Measurements from ENCODE around the gene COL27A1. TPM values are rescaled to one million over a fixed set of nuclear protein-coding genes. Genes with fewer than 3 reads are reported as not detected.

COL27A1 gene
- polyA plus RNA-seq, 1 donor (not counting 4 experiments of a cell fraction or from before 2014, with no cell fraction given), result 14.0 TPM

DNA sequence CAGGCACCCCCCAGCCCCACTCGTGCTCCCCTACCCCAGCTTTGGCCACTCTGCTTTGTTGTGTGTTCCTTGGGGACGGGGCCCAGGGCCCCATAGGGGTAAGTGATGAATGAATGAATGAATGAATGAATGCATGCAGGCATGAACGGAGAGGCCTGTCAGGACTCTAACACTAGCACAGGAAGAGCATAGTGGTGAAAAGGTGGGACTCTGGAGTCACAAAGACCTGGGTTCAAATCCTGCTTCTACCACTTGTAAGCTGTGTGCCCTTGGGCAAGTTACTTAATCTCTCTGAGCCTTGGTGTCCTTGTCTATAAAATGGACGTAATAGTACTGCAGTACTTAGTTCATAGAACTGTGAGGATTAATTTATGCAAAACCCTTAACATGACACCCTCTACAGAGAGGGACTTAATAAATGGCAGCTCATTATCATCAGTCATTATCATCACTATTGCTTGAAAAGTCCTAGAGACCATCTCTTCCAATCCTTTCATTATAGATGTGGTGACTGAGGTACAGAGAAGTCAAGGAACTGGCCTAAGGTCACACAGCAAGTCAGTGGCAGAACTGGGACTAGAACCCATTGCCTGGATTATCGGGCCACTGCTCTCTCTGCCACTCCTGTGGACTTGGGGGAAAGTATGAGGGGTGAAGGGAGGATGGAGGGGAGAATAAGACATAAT is 187.6 kb downstream of the COL27A1 start:
- H4K20me1 ChIP-seq (ENCODE audit: control insufficient read depth, extremely low read depth, insufficient read depth, low read length), result no peaks in the 10 kb centered on the region
- TF ChIP-seq, protein P1, sequence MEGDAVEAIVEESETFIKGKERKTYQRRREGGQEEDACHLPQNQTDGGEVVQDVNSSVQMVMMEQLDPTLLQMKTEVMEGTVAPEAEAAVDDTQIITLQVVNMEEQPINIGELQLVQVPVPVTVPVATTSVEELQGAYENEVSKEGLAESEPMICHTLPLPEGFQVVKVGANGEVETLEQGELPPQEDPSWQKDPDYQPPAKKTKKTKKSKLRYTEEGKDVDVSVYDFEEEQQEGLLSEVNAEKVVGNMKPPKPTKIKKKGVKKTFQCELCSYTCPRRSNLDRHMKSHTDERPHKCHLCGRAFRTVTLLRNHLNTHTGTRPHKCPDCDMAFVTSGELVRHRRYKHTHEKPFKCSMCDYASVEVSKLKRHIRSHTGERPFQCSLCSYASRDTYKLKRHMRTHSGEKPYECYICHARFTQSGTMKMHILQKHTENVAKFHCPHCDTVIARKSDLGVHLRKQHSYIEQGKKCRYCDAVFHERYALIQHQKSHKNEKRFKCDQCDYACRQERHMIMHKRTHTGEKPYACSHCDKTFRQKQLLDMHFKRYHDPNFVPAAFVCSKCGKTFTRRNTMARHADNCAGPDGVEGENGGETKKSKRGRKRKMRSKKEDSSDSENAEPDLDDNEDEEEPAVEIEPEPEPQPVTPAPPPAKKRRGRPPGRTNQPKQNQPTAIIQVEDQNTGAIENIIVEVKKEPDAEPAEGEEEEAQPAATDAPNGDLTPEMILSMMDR (optimal IDR thresholded peaks at IDR 0.05 in 1 of 3, IDR thresholded peaks at IDR 0.05 in 1 of 3, conservative IDR thresholded peaks at IDR 0.05 in 1 of 3; ENCODE audit: extremely low read depth in 1 of 3, insufficient read depth in 2 of 3, low read length in 3 of 3), result no peak
- no peak for TF ChIP-seq EZH2 (IDR thresholded peaks at IDR 0.05; ENCODE audit: low read length)
- DNase-seq (ENCODE audit: low read depth, low spot score), result no peak
- H3K9me1 ChIP-seq (ENCODE audit: control insufficient read depth, extremely low read depth, insufficient read depth, low read length), result peaks cover 2% of the 10 kb centered on the region
- no peak overlapping the region for H3K4me3 ChIP-seq (ENCODE audit: control insufficient read depth in 2 of 3, extremely low read depth in 1 of 3, insufficient read depth in 2 of 3, low read depth in 1 of 3, low read length in 3 of 3)
- peak overlapping the region; percentile 6 for H3K9ac ChIP-seq (ENCODE audit: control insufficient read depth, extremely low read depth, insufficient read depth, low read length)
- peak; percentile 17 for FAIRE-seq
- peaks cover 6 to 10% of the 10 kb centered on the region in 2 experiments for H3K36me3 ChIP-seq (ENCODE audit: control insufficient read depth in 2 of 2, extremely low read depth in 1 of 2, insufficient read depth in 2 of 2, low read length in 2 of 2)
- H3K4me2 ChIP-seq (ENCODE audit: control insufficient read depth, extremely low read depth, insufficient read depth, low read depth, low read length), result peak overlapping the region; percentile 39
- H3K4me1 ChIP-seq (ENCODE audit: control insufficient read depth, extremely low read depth, insufficient read depth, low read length), result peaks cover 10% of the 10 kb centered on the region
- H3K27ac ChIP-seq (ENCODE audit: control insufficient read depth, insufficient read depth, low read length), result no peak overlapping the region
- no peaks in the 10 kb centered on the region for H3K27me3 ChIP-seq (ENCODE audit: control insufficient read depth, extremely low read depth, insufficient read depth, low read length)
- H3K79me2 ChIP-seq (ENCODE audit: control insufficient read depth, insufficient read depth, low read length), result no peaks in the 10 kb centered on the region
- H3K9me3 ChIP-seq (ENCODE audit: control insufficient read depth, low read depth, low read length), result no peaks in the 10 kb centered on the region
- no peak overlapping the region for H2AFZ ChIP-seq (ENCODE audit: control insufficient read depth, low read length)
- dilution Hi-C loops (cut with MboI; ENCODE audit: extremely low pct_ligation_motif_present, low sequenced_read_pairs), result no loop called here

DNA sequence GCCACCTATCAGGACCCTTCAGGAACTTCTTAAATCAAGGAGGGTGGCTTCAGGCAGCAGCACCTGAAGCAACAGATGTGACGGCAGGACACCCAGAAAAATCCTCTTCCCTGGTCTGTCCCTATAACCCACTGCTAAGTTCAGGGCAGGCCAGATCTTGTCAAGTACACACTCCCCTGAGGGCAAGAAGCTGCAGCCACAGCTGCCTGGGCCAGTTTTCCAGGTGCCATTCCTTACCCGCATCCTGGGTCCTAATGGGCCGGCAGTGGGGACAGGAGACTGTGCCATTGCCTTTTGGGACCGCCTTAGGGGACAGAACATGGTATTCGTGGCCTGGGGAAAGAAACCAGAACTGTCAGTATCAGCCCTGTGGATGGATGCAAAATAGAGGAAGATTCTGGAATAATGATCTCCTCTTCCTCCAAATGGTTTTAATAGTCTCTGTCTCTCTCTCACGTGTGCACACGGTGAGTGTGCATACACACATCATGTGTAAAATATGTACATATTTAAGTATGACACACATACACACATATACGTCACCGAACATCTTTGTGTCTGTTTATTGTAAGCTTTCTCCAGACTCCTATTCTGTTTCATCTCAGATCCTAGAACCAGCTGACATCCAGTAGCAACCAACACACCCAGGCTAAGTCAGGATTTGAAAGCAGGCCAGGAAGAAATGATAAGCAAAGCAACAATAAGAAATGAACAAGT is 188.3 kb downstream of the COL27A1 start:
- peaks cover 6 to 10% of the 10 kb centered on the region in 2 experiments for H3K36me3 ChIP-seq (ENCODE audit: control insufficient read depth in 2 of 2, extremely low read depth in 1 of 2, insufficient read depth in 2 of 2, low read length in 2 of 2)
- peaks cover 2% of the 10 kb centered on the region for H3K9me1 ChIP-seq (ENCODE audit: control insufficient read depth, extremely low read depth, insufficient read depth, low read length)
- H3K9me3 ChIP-seq (ENCODE audit: control insufficient read depth, low read depth, low read length), result no peaks in the 10 kb centered on the region
- dilution Hi-C loops (cut with MboI; ENCODE audit: extremely low pct_ligation_motif_present, low sequenced_read_pairs), result no loop called here
- DNase-seq (ENCODE audit: low read depth, low spot score) (peak; percentile 36), FAIRE-seq (peak; percentile 86)
- no peaks in the 10 kb centered on the region for H3K27me3 ChIP-seq (ENCODE audit: control insufficient read depth, extremely low read depth, insufficient read depth, low read length)
- peak overlapping the region; percentile 39 for H3K4me2 ChIP-seq (ENCODE audit: control insufficient read depth, extremely low read depth, insufficient read depth, low read depth, low read length)
- H3K79me2 ChIP-seq (ENCODE audit: control insufficient read depth, insufficient read depth, low read length), result no peaks in the 10 kb centered on the region
- no peak overlapping the region for H3K4me3 ChIP-seq (ENCODE audit: control insufficient read depth in 2 of 3, extremely low read depth in 1 of 3, insufficient read depth in 2 of 3, low read depth in 1 of 3, low read length in 3 of 3)
- peak overlapping the region; percentile 6 for H3K9ac ChIP-seq (ENCODE audit: control insufficient read depth, extremely low read depth, insufficient read depth, low read length)
- TF ChIP-seq, protein P1 (optimal IDR thresholded peaks at IDR 0.05 in 1 of 3, IDR thresholded peaks at IDR 0.05 in 1 of 3, conservative IDR thresholded peaks at IDR 0.05 in 1 of 3; ENCODE audit: extremely low read depth in 1 of 3, insufficient read depth in 2 of 3, low read length in 3 of 3), result no peak
- no peak for TF ChIP-seq EZH2 (IDR thresholded peaks at IDR 0.05; ENCODE audit: low read length)
- H3K27ac ChIP-seq (ENCODE audit: control insufficient read depth, insufficient read depth, low read length), result no peak overlapping the region
- H4K20me1 ChIP-seq (ENCODE audit: control insufficient read depth, extremely low read depth, insufficient read depth, low read length), result no peaks in the 10 kb centered on the region
- peaks cover 14% of the 10 kb centered on the region for H3K4me1 ChIP-seq (ENCODE audit: control insufficient read depth, extremely low read depth, insufficient read depth, low read length)
- no peak overlapping the region for H2AFZ ChIP-seq (ENCODE audit: control insufficient read depth, low read length)

Measured in keratinocyte (primary cell).